ENCODE measurements around the gene MTHFD1L. TPM values are rescaled to one million over a fixed set of nuclear protein-coding genes. Genes with fewer than 3 reads are reported as not detected.

The MTHFD1L gene
- total RNA-seq, 2 experiments from 2014 or later: 155 to 158 TPM

GRCh38 chr6:150875841-150876240, 10.3 kb downstream of the MTHFD1L start:
- Mint-ChIP-seq H3K4me3 (no peak overlapping the region), H3K27ac (no peak overlapping the region), H3K4me1 (ENCODE audit: low read depth) (peaks cover 5% of the 10 kb centered on the region), H3K36me3 (ENCODE audit: low read depth) (peaks cover 51% of the 10 kb centered on the region), H3K9me3 (no peaks in the 10 kb centered on the region), H3K27me3 (no peaks in the 10 kb centered on the region)
- no peak for TF ChIP-seq CTCF (IDR thresholded peaks at IDR 0.05)
- DNase-seq (no peak), ATAC-seq (no peak)
- ChIA-PET POLR2A (interaction anchor here (1.2 kb wide), 1 partner anchor 14 kb away, joined by 4 read pairs; no protein-coding TSS in a partner anchor), CTCF (interaction anchor here (1.0 to 2.1 kb wide), 2 partner anchors 11 to 16 kb away, joined by 3 to 11 read pairs; partner anchors contain the start of gene MTHFD1L)
- intact Hi-C loops (cut with micrococcal nuclease): no loop called here

- POLR2A ChIA-PET: interaction anchor here (1.2 to 1.6 kb wide), 2 partner anchors 10 to 15 kb away, joined by 4 to 5 read pairs; no protein-coding TSS in a partner anchor
- no peak for DNase-seq
- TF ChIP-seq CTCF (IDR thresholded peaks at IDR 0.05): no peak
- Mint-ChIP-seq H3K36me3 (ENCODE audit: low read depth) (peaks cover 52% of the 10 kb centered on the region), H3K27me3 (no peaks in the 10 kb centered on the region), H3K4me1 (ENCODE audit: low read depth) (peaks cover 5% of the 10 kb centered on the region), H3K27ac (no peak overlapping the region), H3K4me3 (no peak overlapping the region), H3K9me3 (no peaks in the 10 kb centered on the region)
- intact Hi-C loops (cut with micrococcal nuclease): no loop called here
- no peak for ATAC-seq
- CTCF ChIA-PET: no interaction called here
Observed at GRCh38 chr6:150876598-150876997, 11.1 kb downstream of the MTHFD1L start.

GRCh38 chr6:150877928-150878327, 12.4 kb downstream of the MTHFD1L start:
- no peak overlapping the region for H3K27ac Mint-ChIP-seq
- peaks cover 48% of the 10 kb centered on the region for H3K36me3 Mint-ChIP-seq (ENCODE audit: low read depth)
- intact Hi-C loops (cut with micrococcal nuclease): no loop called here
- ATAC-seq (no peak), DNase-seq (no peak)
- no peaks in the 10 kb centered on the region for H3K27me3 Mint-ChIP-seq
- peaks cover 5% of the 10 kb centered on the region for H3K4me1 Mint-ChIP-seq (ENCODE audit: low read depth)
- ChIA-PET POLR2A (interaction anchor here (0.8 kb wide), 1 partner anchor 9 kb away, joined by 3 read pairs; no protein-coding TSS in a partner anchor), CTCF (interaction anchor here (0.9 to 1.3 kb wide), 3 partner anchors 14 to 16 kb away, joined by 3 to 5 read pairs (median 4); no protein-coding TSS in a partner anchor)
- TF ChIP-seq CTCF (IDR thresholded peaks at IDR 0.05): no peak
- no peaks in the 10 kb centered on the region for H3K9me3 Mint-ChIP-seq
- H3K4me3 Mint-ChIP-seq: no peak overlapping the region

GRCh38 chr6:150878347-150879213, 13.1 kb downstream of the MTHFD1L start:
- H3K27ac Mint-ChIP-seq: no peak overlapping the region
- no peaks in the 10 kb centered on the region for H3K9me3 Mint-ChIP-seq
- H3K36me3 Mint-ChIP-seq (ENCODE audit: low read depth): peaks cover 53% of the 10 kb centered on the region
- ATAC-seq (no peak), DNase-seq (no peak)
- CTCF ChIA-PET: interaction anchor here (1.1 to 1.3 kb wide), 2 partner anchors 13 to 15 kb away, joined by 4 to 5 read pairs; no protein-coding TSS in a partner anchor
- no peak overlapping the region for H3K4me3 Mint-ChIP-seq
- no peaks in the 10 kb centered on the region for H3K27me3 Mint-ChIP-seq
- POLR2A ChIA-PET: interaction anchor here (0.8 kb wide), 1 partner anchor 9 kb away, joined by 3 read pairs; no protein-coding TSS in a partner anchor
- intact Hi-C loops (cut with micrococcal nuclease): no loop called here
- peaks cover 5% of the 10 kb centered on the region for H3K4me1 Mint-ChIP-seq (ENCODE audit: low read depth)
- TF ChIP-seq CTCF (IDR thresholded peaks at IDR 0.05): no peak

GRCh38 chr6:150880336-150880735, 14.8 kb downstream of the MTHFD1L start:
- Mint-ChIP-seq H3K27me3 (no peaks in the 10 kb centered on the region), H3K27ac (no peak overlapping the region), H3K4me1 (ENCODE audit: low read depth) (peaks cover 5% of the 10 kb centered on the region), H3K4me3 (no peak overlapping the region), H3K36me3 (ENCODE audit: low read depth) (peaks cover 61% of the 10 kb centered on the region), H3K9me3 (no peaks in the 10 kb centered on the region)
- intact Hi-C loops (cut with micrococcal nuclease): no loop called here
- CTCF ChIA-PET: interaction anchor here (0.7 to 1.6 kb wide), 2 partner anchors 12 to 23 kb away, joined by 3 to 9 read pairs; no protein-coding TSS in a partner anchor
- POLR2A ChIA-PET: interaction anchor here (1.0 kb wide), 1 partner anchor 10 kb away, joined by 3 read pairs; no protein-coding TSS in a partner anchor
- DNase-seq (no peak), ATAC-seq (no peak)
- no peak for TF ChIP-seq CTCF (IDR thresholded peaks at IDR 0.05)

Measured in activated CD8-positive, alpha-beta T cell treated with anti-CD3 and anti-CD28 coated beads for 36 hours (primary cell).